K562 (cell line): Measurements from ENCODE around the gene CFAP410. TPM values are rescaled to one million over a fixed set of nuclear protein-coding genes. Genes with fewer than 3 reads are reported as not detected.
A peak's percentile ranks its signal among the peaks of the same experiment; 100 is the strongest.
"Not testable (repeated sequence)": the region's sequence is repeated elsewhere in the genome, so short reads cannot be mapped to it uniquely, and the experiment has no call there.

Experiments
- ATAC-seq: fragments of 200-7000 bp; cut with Tn5 transposase; 3 replicates; pipeline ENCODE4 v1.9.1; 2020; ENCODE audit warnings: moderate library complexity
- BruUV-seq: library from RNA; stranded (reverse); fragments of 400-500 nt; replicated peaks from 2 replicates; lab custom pipeline; 2021; lab: Mats Ljungman, UMichigan
- CTCF ChIA-PET: fragments of 300-600 bp; formaldehyde crosslinking; extraction: SDS; loops from one replicate; lab custom pipeline; 2021; ENCODE audit warnings: low intra/inter-chr PET ratio; lab: Yijun Ruan, JAX
- POLR2A ChIA-PET: fragments of 300-600, 350-650 bp; sonication (Branson Sonifier 250); formaldehyde crosslinking; extraction: SDS; loops from one replicate; lab custom pipeline; 2021; ENCODE audit warnings: antibody characterized with exemption, inconsistent platforms; lab: Yijun Ruan, JAX
- DNase-seq, 4 experiments: peaks; one replicate each; pipeline versions ENCODE4 v3.0.0 to v3.0.0-alpha.2; 2011 to 2018; ENCODE audit warnings: low spot score in 3 of 4, mixed read lengths in 3 of 4; ENCODE audit errors: extremely low read depth in 1 of 4
- FAIRE-seq: peaks from 2 replicates; lab custom pipeline; 2011; peaks lifted over from hg19 to GRCh38; lab: Jason Lieb, UNC
- H2AFZ ChIP-seq: 2 replicates; pipeline ENCODE4 v1.6.0; 2011; ENCODE audit warnings: low read depth, low read length, control low read depth, inconsistent platforms
- H3K27ac ChIP-seq: fragments of 200-600 bp; 3 replicates; pipeline ENCODE4 v1.8.0; 2011; ENCODE audit warnings: low read depth, mild to moderate bottlenecking, control low read depth, inconsistent platforms, low read length, moderate library complexity, mixed read lengths; ENCODE audit errors: extremely low read depth
- H3K27me3 ChIP-seq, 2 experiments: fragments of 300-600 bp in 1 of 2; 2 replicates in 1 of 2; 3 replicates in 1 of 2; pipeline versions ENCODE4 v1.6.0 to v1.8.0; 2011; ENCODE audit warnings: inconsistent platforms in 2 of 2, low read length in 2 of 2, mild to moderate bottlenecking in 1 of 2, mixed read lengths in 1 of 2, moderate library complexity in 1 of 2; ENCODE audit not compliant: control insufficient read depth in 2 of 2, insufficient read depth in 2 of 2
- H3K36me3 ChIP-seq: fragments of 300-600 bp; 3 replicates; pipeline ENCODE4 v1.8.0; 2011; ENCODE audit warnings: mild to moderate bottlenecking, low read length, inconsistent platforms; ENCODE audit not compliant: control insufficient read depth, insufficient read depth
- H3K4me1 ChIP-seq, 2 experiments: fragments of 200-600 bp in 1 of 2; replicated peaks in 1 of 2; 2 replicates in 1 of 2; 3 replicates in 1 of 2; pipeline versions ENCODE4 v1.5.1 to v1.8.0; 2011; ENCODE audit warnings: inconsistent platforms in 2 of 2, low read length in 2 of 2, mild to moderate bottlenecking in 1 of 2, mixed read lengths in 1 of 2, moderate library complexity in 1 of 2; ENCODE audit not compliant: control insufficient read depth in 2 of 2, insufficient read depth in 2 of 2
- H3K4me2 ChIP-seq: 2 replicates; pipeline ENCODE4 v1.6.1; 2011; ENCODE audit warnings: low read length, control low read depth, inconsistent platforms, mixed read lengths; ENCODE audit not compliant: insufficient read depth
- H3K4me3 ChIP-seq: fragments of 200-600 bp; sonication (generic), shearing (Covaris generic); 2 replicates; pipeline ENCODE4 v1.5.1; 2016; ENCODE audit warnings: control low read depth, inconsistent platforms
- H3K79me2 ChIP-seq: fragments of 200-600 bp; 3 replicates; pipeline ENCODE4 v1.8.0; 2011; ENCODE audit warnings: low read length, inconsistent platforms; ENCODE audit not compliant: control insufficient read depth, insufficient read depth
- H3K9ac ChIP-seq, 2 experiments: 2 replicates each; pipeline versions ENCODE4 v1.6.0 to v1.6.1; 2011; ENCODE audit warnings: low read depth in 2 of 2, low read length in 2 of 2, control low read depth in 1 of 2, inconsistent platforms in 1 of 2, mild to moderate bottlenecking in 1 of 2, mixed read lengths in 1 of 2; ENCODE audit not compliant: insufficient read depth in 1 of 2
- H3K9me1 ChIP-seq: one replicate; pipeline ENCODE4 v1.6.0; 2011; ENCODE audit warnings: inconsistent platforms, mild to moderate bottlenecking, low read length, moderate library complexity; ENCODE audit not compliant: control insufficient read depth, insufficient read depth
- H3K9me3 ChIP-seq: replicated peaks from 2 replicates; pipeline ENCODE4 v1.5.1; 2011; ENCODE audit warnings: low read depth, low read length, inconsistent platforms; ENCODE audit not compliant: control insufficient read depth, insufficient read depth
- H4K20me1 ChIP-seq: replicated peaks from 2 replicates; pipeline ENCODE4 v1.6.1; 2011; ENCODE audit warnings: low read length, inconsistent platforms, mixed read lengths; ENCODE audit not compliant: control insufficient read depth, insufficient read depth
- RAD21 ChIP-seq, 2 experiments: fragments of 250-450 bp in 1 of 2; fragments of 450-650 bp in 1 of 2; sonication (Bioruptor Pico) in 1 of 2; formaldehyde crosslinking in 1 of 2; IDR thresholded peaks in 1 of 2; conservative IDR thresholded peaks in 1 of 2; 2 replicates each; pipeline versions ENCODE4 v1.4.0 to v1.8.0; 2020 to 2022; ENCODE audit warnings: mild to moderate bottlenecking in 2 of 2, moderate library complexity in 1 of 2
- ZNF121 ChIP-seq: sonication (generic); formaldehyde crosslinking; conservative IDR thresholded peaks from 2 replicates; pipeline ENCODE4 v1.8.0; 2022; ENCODE audit warnings: missing genetic modification reagents
- WGBS: fragments of 100-300 bp; shearing (Covaris generic); methylation state at CpG from one replicate; pipeline ENCODE4 v1.1.6; 2016; ENCODE audit warnings: low coverage, mixed read lengths; ENCODE audit not compliant: insufficient coverage; ENCODE audit errors: missing lambda C conversion rate; 5-methylcytosine and 5-hydroxymethylcytosine counted together
- in situ Hi-C: fragments of 300-500 bp; cut with MboI; formaldehyde crosslinking; loops from 4 replicates; pipeline ENCODE4 v1.15.0; 2018; ENCODE audit warnings: inconsistent platforms, mixed read lengths
- intact Hi-C: fragments of 100-400 bp; cut with micrococcal nuclease; formaldehyde crosslinking; loops from 2 replicates; pipeline ENCODE4 v1.14.2; 2022
- polyA plus RNA-seq, 8 experiments: library from polyadenylated mRNA; depleted of rRNA in 4 of 8; stranded (reverse) in 5 of 8; unstranded in 3 of 8; fragments of >200 nt; fragmentation: Nextera tagmentation in 2 of 8; fragmentation: Illumina TruSeq in 1 of 8; extraction: Ambion mirVana in 2 of 8; extraction: Trizol in 1 of 8; gene quantifications; 2 replicates each; pipeline versions ENCODE4 v1.2.1 to v1.2.3, GENCODE V29; 2011 to 2014; ENCODE audit warnings: inconsistent platforms in 1 of 8, missing spikeins in 1 of 8
- total RNA-seq, 7 experiments: library from RNA; depleted of rRNA in 6 of 7; stranded (reverse); fragments of >200 nt in 6 of 7; fragmentation: Illumina TruSeq in 2 of 7; extraction: Trizol in 2 of 7; gene quantifications; 2 replicates each; pipeline versions ENCODE4 v1.2.1 to v1.2.3, GENCODE V29; 2011 to 2021; ENCODE audit warnings: low replicate concordance in 1 of 7
- TF ChIP-seq, protein P1 (sequence below), 3 experiments: IDR thresholded peaks in 2 of 3; conservative IDR thresholded peaks in 1 of 3; 2 replicates each; pipeline ENCODE4 v1.5.1; 2011 to 2012; ENCODE audit warnings: low read length in 3 of 3, mild to moderate bottlenecking in 3 of 3, control low read depth in 2 of 3, improper control_type of control experiment in 1 of 3, inconsistent platforms in 1 of 3, low read depth in 1 of 3, mixed read lengths in 1 of 3, moderate library complexity in 1 of 3; ENCODE audit not compliant: insufficient read depth in 2 of 3

Gene CFAP410
- total and polyA plus RNA-seq, 9 of the 15 experiments (the other 6 are each of a cell fraction or from before 2014, with no cell fraction given), result 0.07 to 17.3 (median 2.3) TPM

DNA sequence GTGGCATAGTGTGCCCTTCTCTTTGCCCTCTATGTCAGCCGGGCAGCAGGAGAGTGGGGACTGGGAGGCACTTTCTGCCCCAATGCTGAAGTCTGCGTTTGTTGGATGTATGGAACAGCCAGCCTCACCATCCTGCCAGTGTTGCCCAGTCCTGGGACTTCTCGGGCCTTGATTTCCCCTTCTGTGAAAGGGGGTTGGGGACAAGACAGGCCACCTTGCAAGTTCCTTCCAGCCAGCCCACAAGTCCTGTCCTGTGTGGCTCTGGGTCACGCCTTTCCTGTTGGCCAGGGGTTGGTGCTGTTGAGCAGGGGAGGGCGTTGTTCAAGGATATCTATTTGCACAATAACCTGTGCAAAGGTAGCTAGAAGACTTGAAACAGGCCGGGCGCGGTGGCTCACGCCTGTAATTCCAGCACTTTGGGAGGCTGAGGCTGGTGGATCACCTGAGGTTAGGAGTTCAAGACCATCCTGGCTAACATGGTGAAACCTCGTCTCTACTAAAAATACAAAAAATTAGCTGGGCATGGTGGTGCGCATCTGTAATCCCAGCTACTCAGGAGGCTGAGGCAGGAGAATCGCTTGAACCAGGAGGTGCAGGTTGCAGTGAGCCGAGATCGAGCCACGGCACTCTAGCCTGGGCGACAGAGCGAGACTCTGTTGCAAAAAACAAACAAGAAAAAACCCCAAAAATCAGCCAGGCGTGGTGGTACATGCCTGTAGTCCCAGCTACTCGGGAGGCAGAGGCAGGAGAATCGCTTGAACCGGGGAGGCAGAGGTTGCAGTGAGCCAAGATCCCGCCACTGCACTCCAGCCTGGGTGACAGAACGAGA is 36.4 kb downstream of the CFAP410 start:
- H2AFZ ChIP-seq, H3K27me3 ChIP-seq, CTCF ChIA-PET, BruUV-seq, intact Hi-C loops, H3K9me3 ChIP-seq, H3K4me2 ChIP-seq, H3K4me3 ChIP-seq, H3K27ac ChIP-seq, in situ Hi-C loops: not testable (repeated sequence)
- TF ChIP-seq, protein P1, sequence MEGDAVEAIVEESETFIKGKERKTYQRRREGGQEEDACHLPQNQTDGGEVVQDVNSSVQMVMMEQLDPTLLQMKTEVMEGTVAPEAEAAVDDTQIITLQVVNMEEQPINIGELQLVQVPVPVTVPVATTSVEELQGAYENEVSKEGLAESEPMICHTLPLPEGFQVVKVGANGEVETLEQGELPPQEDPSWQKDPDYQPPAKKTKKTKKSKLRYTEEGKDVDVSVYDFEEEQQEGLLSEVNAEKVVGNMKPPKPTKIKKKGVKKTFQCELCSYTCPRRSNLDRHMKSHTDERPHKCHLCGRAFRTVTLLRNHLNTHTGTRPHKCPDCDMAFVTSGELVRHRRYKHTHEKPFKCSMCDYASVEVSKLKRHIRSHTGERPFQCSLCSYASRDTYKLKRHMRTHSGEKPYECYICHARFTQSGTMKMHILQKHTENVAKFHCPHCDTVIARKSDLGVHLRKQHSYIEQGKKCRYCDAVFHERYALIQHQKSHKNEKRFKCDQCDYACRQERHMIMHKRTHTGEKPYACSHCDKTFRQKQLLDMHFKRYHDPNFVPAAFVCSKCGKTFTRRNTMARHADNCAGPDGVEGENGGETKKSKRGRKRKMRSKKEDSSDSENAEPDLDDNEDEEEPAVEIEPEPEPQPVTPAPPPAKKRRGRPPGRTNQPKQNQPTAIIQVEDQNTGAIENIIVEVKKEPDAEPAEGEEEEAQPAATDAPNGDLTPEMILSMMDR (IDR thresholded peaks at IDR 0.05 in 2 of 3, conservative IDR thresholded peaks at IDR 0.05 in 1 of 3; ENCODE audit: insufficient read depth in 2 of 3, low read depth in 1 of 3, low read length in 3 of 3), result peak; percentile 43 to 58 (median 51)
- TF ChIP-seq RAD21 (CRISPR knock-in tag; conservative IDR thresholded peaks at IDR 0.05 in 1 of 2, IDR thresholded peaks at IDR 0.05 in 1 of 2), result peak in 1 of 2 experiments; percentile 35; a peak in 2 of 4 replicates
- TF ChIP-seq ZNF121, result peak; percentile 76
- WGBS, result 81% methylated on average over 20 of the region's 23 CpGs
- peaks cover 11% of the 10 kb centered on the region for H3K9me1 ChIP-seq
- ATAC-seq (peak; percentile 19; the same call in 1 of the 3 replicates), FAIRE-seq (peak; percentile 70), DNase-seq (peak in 1 of 4 experiments; percentile 49)
- H3K79me2 ChIP-seq, result peaks cover 51% of the 10 kb centered on the region
- peaks cover 39% of the 10 kb centered on the region for H4K20me1 ChIP-seq
- peak overlapping the region in 1 of 2 experiments; percentile 71; a peak in 2 of 4 replicates for H3K9ac ChIP-seq
- peaks cover 26% of the 10 kb centered on the region; the same call in 2 of the 3 replicates for H3K36me3 ChIP-seq
- H3K4me1 ChIP-seq, result peaks cover 13 to 78% of the 10 kb centered on the region in 2 experiments
- POLR2A ChIA-PET, result interaction anchor here (1.8 kb wide), 1 partner anchor 13 kb away, joined by 8 read pairs; no protein-coding TSS in a partner anchor
